GM21529 (cell line): ENCODE data around the gene VTA1.
"Not testable (repeated sequence)": the region's sequence is repeated elsewhere in the genome, so short reads cannot be mapped to it uniquely, and the experiment has no call there.

Experiments used
- ATAC-seq: cut with Tn5 transposase; IDR thresholded peaks from one replicate; pipeline ENCODE4 v1.9.1; 2021; ENCODE audit not compliant: unreplicated experiment

VTA1 gene

DNA sequence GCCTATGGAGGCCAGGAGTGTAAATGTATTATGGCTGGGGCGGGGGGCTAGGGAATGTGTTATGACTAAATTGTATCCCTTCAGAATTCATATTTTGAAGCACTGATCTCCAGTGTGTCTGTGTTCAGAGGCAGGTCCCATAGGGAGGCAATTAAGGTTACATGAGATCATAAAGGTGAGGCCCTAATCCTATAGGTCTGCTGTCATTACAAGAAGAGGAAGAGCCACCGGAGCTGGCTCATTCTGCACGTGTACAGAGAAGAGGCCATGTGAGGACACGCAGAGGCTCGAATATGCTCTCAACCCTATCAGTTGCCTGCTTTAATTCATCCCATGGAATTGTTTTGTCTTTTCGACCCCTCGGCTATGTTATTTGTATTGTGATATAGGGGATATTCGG lies 76.9 kb downstream of the VTA1 start:
- no peak for ATAC-seq

DNA sequence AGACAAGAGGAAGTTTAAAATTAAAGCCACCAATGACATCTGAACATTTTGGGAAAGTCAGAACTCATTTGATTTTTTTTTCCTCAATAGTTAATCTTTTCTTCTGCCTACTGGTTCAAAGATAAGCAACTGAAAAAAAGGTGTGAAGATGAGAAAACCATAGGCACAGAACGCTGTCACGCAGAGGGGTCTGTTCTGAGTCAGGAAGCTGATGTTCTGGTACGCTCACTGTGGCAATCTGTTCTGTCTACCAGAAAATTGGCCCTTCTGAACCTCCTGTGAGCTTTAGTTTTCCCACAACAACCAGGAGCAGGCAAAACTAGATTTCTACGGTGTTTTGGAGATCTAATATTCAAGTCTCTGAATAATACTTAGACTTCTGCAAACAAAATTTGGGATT lies 78.1 kb downstream of the VTA1 start:
- ATAC-seq, result no peak

DNA sequence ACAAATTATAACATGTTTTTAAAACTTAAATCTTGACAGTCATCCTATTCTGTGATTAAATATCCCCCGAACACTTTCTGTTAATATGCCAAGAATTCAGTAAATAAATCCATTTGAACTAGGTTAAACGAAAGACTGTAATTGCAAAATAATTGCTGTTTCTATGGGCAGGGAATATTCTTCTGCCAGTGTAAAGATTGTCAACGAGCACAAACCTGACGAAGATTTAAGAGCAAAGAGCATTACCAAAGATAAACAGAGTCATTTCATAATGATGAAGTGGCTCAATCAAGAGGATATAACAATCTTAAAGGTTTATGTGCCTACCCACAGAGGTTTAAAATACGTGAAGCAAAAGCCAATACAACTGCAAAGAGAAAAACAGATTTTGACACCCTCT lies 78.5 kb downstream of the VTA1 start:
- no peak for ATAC-seq

DNA sequence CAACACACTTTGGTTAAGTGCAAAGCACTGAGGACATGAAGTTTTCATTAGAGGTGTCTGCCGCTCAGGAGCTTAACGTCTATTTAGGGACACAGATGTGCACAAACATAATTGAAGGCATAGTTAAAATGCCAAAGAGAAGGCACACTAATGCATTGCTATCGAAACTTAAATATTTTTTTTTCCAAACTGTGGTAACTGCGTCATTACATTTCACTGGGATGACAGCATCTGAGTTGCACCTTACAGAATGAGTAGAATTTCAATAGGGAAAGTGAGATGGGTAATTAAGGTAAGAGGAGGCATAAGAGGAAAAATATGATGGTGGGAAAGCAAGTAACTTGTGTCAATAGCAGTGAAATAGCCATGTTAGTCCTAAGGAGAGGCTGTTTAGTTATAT lies 79.7 kb downstream of the VTA1 start:
- ATAC-seq, result no peak

DNA sequence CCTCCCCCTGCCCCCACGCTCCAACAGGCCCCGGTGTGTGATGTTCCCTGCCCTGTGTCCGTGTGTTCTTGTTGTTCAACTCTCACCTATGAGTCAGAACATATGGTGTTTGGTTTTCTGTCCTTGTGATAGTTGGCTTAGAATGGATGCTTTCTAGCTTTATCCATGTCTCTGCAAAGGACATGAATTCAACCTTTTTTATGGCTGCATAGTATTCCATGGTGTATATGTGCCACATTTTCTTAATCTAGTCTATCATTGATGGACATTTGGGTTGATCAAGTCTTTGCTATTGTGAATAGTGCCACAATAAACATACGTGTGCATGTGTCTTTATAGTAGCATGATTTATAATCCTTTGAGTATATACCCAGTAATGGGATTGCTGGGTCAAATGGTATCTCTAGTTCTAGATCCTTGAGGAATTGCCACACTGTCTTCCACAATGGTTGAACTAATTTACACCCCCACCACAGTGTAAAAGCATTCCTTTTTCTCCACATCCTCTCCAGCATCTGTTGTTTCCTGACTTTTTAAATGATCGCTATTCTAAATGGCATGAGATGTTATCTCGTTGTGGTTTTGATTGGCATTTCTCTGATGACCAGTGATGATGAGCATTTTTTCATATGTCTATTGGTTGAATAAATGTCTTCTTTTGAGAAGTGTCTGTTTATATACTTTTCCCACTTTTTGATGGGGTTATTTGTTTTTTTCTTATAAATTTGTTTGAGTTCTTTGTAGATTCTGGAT lies 82.6 kb downstream of the VTA1 start:
- ATAC-seq, result not testable (repeated sequence)

DNA sequence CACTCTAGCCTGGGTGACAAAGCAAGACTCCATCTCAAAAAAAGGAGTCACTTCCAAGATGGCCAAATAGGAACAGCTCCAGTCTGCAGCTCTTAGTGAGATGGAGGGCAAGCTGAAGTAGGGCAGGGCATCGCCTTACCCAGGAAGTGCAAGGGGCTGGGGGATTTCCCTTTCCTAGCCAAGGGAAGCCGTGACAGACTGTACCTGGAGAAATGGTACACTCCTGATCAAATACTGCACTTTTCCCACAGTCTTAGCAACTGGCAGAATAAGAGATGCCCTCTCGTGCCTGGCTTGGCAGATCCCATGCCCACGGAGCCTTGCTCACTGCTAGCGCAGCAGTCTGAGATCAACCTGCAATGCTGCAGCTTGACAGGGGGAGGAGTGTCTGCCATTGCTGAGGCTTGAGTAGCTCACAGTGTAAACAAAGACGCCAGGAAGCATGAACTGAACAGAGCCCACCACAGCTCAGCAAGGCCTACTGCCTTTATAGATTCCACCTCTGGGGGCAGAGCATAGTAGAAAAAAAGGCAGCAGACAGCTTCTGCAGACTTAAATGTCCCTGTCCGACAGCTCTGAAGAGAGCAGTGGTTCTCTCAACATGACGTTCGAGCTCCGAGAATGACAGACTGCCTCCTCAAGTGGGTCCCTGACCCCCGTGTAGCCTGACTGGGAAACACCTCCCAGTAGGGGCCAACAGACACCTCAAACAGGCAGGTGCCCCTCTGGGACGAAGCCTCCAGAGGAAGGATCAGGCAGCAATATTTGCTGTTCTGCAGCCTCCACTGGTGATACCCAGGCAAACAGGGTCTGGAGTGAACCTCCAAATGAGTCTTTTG lies 85.4 kb downstream of the VTA1 start:
- ATAC-seq, result peak; percentile 69

DNA sequence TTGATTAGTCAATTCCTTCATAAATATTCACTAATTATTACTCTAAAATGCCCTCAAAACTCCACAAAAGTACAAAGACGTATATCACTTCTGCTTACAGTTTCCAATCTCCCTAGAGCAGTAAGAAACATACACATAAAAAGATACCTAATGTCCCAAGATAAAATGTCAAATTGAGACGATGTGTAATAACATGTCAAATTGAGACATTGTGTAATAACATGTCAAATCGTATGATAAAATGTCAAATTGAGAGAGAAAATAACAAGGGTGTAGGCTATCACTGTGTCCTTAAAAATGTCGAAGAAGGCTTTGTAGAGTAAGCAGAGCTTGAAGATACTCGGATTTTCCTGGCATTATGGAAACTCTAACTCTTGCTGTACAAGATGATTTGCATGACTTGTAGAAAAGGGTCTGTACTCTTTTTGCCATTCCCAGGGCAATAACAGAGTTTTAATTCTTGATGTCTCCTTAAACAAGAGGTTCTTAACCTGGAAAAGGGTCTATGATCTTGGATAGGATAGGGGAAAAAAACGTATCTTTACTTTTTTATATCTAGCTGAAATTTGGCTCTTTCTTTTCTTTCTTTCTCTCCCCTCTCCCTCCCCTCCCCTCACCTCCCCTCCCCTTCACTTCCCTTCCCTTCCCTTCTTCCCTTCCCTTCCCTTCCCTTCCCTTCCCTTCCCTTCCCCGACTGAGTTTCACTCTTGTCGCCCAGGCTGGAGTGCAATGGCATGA lies 87.1 kb downstream of the VTA1 start:
- ATAC-seq, result no peak

DNA sequence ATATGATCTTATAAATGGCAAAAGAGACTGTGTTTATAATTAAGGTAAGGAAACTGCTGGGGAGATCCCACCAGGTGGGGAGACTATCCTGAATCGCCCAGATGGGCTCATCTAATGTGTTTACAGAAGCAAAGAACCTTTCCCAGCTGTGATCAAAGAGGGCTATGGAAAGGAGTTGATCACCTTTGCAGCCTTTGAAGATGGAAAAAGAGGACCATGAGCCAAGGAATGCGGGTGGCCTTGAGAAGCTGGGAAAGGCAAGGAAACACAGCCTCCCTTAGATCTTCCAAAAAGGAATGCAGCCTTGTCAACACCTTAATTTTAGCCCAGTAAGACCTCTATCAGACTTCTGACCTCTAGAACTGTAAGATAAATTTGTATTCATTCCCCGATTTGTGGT lies 88.2 kb downstream of the VTA1 start:
- no peak for ATAC-seq

DNA sequence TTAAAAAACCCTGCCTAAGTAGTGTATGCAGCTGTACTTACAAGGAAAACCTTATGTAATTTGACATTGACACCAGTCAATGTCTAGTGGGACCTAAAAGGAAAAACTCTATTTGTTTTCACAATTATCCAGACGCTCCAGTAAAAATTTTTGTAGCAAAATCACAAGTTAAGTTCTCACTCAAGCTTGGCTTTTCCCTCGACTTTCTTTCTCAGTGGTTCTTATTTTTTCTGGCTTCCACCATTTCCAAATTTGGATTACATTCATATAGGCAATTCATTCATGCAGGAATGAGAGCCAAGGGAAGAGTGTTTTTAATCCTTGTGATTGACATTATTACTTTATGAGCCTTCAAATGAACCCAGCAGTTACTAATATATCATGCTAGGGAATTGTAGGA lies 88.7 kb downstream of the VTA1 start:
- no peak for ATAC-seq

DNA sequence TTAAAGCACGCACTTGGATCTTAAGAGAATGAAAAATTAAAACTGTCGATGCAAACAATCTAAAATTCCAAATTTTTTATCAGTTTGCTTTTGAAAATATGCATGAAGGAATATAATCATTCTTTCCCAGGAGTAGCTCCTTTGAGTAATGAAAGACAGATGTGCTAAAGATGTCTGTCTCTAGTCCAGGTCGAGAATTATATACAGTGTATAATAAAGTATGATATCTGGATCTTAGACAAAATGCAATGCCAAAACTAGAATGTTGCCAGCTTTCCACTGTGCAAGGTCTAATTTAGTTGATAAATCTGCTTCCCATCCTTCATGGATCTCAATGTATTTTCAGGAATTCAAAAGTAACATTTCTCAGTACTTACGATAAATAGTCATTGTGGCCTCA lies 89.6 kb downstream of the VTA1 start:
- ATAC-seq, result no peak

DNA sequence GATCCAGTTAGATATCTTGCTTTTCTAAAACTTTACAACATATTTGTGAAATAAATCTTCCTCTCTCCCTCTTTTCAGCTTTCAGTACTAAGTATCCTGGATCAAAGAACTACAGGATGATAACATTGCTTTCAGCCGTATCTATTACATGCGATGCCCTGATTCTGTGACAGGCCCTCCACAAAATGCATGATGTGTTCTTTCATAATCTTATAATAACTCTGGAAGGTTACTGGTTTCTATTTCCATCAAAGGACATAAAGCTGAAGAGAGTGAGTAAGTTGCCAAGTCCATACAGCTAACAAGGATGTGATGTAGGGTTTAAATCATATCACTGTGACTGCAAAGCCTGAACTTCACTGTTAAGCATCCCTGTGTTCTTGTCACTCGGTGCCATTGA lies 91.8 kb downstream of the VTA1 start:
- no peak for ATAC-seq

DNA sequence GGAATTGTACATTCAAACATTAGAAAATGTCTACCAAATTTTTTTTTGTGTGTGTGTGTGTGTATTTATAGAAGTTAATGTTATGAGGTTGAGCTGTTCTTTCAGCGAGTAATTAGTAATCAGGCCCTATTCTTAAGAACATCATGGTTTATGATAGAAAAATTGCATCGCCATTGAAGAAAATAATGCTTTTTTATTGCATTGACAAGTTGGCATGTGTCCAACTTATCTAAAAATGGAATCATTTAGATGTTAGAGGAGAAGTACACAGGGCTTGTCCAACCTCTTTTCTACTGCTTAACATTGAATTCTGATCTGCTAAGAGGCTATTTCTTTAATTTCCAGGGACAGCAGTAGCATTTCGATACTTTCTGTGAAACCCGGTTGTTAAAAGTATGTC lies 93.1 kb downstream of the VTA1 start:
- ATAC-seq, result no peak

DNA sequence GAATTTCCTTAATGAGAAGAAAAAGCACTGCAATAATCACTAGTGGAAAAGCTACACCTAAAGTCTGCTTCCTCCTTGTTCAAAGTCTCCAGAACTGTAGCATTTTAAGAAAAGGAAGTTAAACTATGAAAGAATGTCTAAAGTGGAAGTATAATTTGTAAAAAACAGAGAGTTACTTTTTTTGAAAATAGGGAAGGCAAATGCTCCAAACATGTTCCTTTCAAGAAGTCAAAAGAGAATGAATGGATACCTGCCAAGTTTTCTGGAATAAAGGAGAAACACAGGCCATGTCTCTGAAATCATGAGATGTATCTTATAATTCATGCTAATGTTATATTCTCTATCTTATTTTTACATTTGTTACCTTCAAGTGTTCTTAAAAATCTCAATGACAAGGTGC lies 94.0 kb downstream of the VTA1 start:
- no peak for ATAC-seq

DNA sequence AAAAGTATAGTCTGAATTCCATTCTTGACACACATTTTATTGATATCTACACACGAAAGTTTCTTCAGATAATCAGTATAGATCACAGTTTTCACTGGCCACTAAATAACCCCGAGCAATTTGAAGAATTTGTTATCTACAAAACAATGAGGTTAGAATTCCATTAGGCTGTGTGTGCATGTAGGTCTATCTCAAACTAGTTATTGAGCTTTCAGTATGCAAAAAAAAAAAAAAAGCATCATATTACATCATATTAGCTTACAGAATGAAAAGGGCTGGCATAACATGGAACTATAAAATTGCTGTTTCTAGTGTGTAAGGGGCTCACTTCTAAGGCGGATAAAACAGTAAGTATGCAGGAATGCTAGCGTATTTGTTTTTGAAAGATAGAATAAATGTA lies 95.2 kb downstream of the VTA1 start:
- ATAC-seq, result no peak

DNA sequence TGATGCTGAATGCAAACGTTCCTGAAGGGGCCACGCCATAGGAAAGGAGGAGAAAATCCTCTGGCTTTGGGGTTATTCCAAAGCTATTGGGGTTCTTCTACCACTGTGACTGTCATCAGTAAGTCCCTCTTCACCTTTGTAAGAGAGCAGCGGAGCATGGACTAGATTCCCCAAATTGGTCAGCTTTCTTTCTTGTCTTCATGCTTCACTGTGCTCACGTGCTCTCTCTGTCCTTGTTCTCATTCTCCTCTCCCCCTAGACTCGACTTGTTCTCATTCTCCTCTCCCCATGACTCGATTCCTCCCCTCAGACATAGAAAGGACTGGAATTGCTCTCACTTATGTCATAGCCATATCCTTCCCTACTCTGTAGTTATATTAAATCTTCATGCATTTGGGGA lies 99.9 kb downstream of the VTA1 start:
- peak; percentile 92 for ATAC-seq

DNA sequence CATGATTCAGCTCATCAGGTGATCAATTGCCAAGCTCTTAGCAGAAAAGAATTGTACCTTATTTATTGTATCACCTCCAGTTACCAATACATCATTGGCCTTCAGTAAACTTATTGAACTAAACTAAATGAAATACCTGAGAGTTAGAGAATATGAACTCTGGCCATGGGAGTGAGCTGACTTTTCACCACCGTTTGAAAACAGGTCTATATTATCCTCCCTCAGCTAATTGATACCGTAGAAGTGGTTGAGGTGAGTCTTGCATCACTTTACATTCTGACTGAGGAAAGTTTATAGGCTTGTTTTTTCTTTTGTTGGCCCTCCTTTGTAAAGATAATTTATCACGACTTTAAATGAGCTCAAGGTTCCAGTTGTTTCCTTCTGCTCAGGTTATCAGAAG lies 102.2 kb downstream of the VTA1 start:
- no peak for ATAC-seq

DNA sequence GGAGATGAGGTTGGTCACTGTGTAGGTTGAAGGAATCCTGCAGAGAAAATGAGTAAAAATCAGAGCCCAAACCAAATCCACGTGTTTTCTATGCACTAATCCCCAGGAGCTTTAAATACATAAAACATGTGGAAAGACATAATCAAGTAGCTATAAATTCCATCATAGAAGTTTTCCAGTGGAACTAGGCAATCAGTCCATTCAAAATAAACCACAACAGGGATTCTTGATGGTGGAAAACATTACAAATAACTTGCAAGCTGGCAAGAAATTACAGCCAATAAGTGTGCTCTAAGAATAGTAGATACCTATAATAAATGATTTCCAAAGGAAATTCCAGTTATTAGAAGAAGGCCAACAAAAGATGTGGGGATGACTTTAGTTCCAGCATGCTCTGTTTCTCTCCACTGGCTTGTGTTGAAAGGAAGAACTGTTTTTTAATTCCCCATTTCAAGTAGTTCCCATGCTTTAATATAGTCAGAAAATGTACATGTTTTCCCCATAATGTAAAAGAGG lies 104.9 kb downstream of the VTA1 start:
- ATAC-seq, result no peak

DNA sequence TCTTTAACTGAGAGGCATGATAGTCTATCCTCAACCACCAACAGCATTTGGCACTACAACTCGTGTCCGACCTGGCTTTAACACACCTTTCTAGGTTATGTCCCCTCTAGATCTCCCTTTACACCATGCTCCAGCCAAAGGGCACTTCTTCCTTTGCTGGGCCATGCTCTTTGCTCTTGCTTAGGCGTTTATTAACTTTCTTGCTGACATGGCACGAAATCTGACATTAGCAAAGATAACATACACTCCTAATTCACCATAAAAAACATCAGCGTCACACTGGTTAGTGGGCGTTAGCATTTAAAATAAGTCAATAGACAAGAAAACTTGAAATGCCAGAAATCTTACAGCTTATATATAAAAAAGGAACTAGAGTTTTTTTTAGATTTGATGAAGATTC lies 107.5 kb downstream of the VTA1 start:
- ATAC-seq, result no peak

DNA sequence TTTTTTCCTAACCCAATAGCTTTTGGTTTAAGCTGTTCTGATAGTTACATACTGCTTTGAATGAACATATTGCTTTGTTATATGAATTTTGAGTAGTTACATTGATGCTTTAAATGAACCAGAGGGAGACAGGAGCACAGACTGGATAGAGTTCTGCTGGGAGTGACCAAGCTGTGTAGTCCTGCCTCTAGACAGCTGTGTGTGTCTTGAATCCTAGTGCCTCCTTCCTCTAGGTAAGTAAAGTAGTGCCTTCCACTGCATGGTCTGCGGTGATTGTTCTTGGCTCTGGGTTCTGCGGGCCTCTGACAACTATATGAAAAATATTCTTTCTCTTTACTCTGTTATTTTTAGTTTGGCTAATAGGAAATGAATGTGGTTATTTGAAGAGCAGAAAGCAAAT lies 108.7 kb downstream of the VTA1 start:
- ATAC-seq, result no peak

DNA sequence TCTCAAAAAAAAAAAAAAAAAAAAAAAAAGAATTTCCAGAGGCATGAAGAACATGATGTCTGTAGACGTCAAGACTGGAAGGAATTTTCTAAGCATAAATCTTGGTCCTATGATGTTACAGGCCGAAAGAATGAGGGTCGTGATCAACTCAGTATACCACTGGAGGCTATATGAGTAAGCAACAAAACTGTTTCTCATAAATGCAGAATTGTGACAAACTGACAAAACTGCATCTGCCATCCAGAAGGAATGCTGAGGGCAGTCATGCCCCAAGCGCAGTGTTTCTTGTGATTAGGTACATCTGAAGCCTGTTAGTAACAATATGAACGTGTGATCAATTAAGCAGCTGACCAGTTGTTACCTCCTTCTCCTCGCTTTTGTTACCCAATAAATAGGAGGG lies 111.2 kb downstream of the VTA1 start:
- no peak for ATAC-seq

DNA sequence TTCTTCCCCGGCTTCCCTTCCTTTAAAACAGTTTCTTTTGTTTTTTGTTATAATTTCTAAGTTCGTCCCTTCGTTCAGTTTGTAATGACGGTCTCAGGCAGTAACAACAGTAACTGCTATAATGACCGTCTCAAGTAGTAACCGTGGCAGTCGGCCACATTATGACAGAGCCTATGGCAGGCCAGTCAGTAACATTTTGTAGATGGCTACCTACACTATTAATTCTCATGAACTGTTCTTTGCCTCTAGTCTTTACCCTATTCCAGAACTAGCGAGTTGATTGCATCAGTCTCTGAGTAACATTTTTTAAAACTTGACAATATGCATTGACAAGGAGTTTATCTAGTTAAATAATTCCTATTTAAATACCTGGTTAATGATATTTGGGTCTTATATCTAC lies 111.7 kb downstream of the VTA1 start:
- no peak for ATAC-seq

DNA sequence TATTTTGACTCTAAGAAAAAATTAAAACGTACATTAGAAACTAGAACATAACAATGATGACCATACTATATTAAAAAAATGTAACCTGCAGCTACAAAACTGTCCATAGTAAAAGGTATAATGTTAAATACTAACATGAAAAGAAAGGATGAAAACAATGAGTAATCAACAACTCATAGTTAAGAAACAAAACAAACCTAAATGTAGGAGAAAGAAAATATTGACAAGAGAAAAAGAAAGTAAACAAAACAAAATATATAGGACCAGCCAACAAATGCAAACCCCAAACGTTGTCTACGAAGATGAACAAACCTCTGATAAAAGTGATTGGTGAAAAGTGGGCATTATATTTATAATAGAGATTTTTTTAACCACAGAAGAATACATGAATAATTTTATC lies 113.7 kb downstream of the VTA1 start:
- no peak for ATAC-seq
